OCI-LY7 (cell line): ENCODE data around the gene ATXN1. TPM values are rescaled to one million over a fixed set of nuclear protein-coding genes. Genes with fewer than 3 reads are reported as not detected.

Experiments
- BruUV-seq: library from RNA; stranded (reverse); fragments of 400-500 nt; replicated peaks from 2 replicates; lab custom pipeline; 2021; lab: Mats Ljungman, UMichigan
- CTCF ChIA-PET: fragments of 300-600 bp; sonication (Branson Sonifier 250); formaldehyde crosslinking; loops from one replicate; lab custom pipeline; 2022; ENCODE audit warnings: antibody characterized with exemption; ENCODE audit not compliant: unreplicated experiment; lab: Charles Lee
- POLR2A ChIA-PET: fragments of 300-600 bp; sonication (Branson Sonifier 250); formaldehyde crosslinking; loops from one replicate; lab custom pipeline; 2022; ENCODE audit warnings: antibody characterized with exemption; lab: Charles Lee
- DNase-seq: peaks from one replicate; pipeline ENCODE4 v3.0.0-alpha.2; 2015; ENCODE audit warnings: low spot score
- H2AFZ ChIP-seq: fragments of 200-600 bp; sonication (generic), shearing (Covaris generic); 2 replicates; pipeline ENCODE4 v1.6.1; 2014; ENCODE audit warnings: mild to moderate bottlenecking, antibody characterized with exemption, low read length, moderate library complexity
- H3K27ac ChIP-seq: fragments of 200-600 bp; sonication (generic); 2 replicates; pipeline ENCODE4 v1.5.1; 2014; ENCODE audit warnings: mixed run types, low read depth, mild to moderate bottlenecking, moderate library complexity, low read length, inconsistent platforms; ENCODE audit not compliant: poor library complexity, severe bottlenecking
- H3K36me3 ChIP-seq: fragments of 200-600 bp; sonication (generic); 2 replicates; pipeline ENCODE4 v1.6.1; 2014; ENCODE audit warnings: mild to moderate bottlenecking, antibody characterized with exemption, low read length, moderate library complexity, mixed read lengths; ENCODE audit not compliant: insufficient read depth
- H3K4me1 ChIP-seq: fragments of 200-600 bp; sonication (generic); 2 replicates; pipeline ENCODE4 v1.5.1; 2014; ENCODE audit warnings: mild to moderate bottlenecking, low read length; ENCODE audit not compliant: insufficient read depth, poor library complexity, severe bottlenecking
- H3K4me2 ChIP-seq: fragments of 200-600 bp; sonication (generic); 2 replicates; pipeline ENCODE4 v1.6.1; 2014; ENCODE audit warnings: mild to moderate bottlenecking, low read length
- H3K4me3 ChIP-seq: fragments of 200-600 bp; sonication (generic); 2 replicates; pipeline ENCODE4 v1.5.1; 2014; ENCODE audit warnings: mild to moderate bottlenecking, low read depth, low read length; ENCODE audit not compliant: poor library complexity, severe bottlenecking
- H3K79me2 ChIP-seq: fragments of 200-600 bp; sonication (generic); 2 replicates; pipeline ENCODE4 v1.6.1; 2016; ENCODE audit warnings: low read depth, mild to moderate bottlenecking, low read length, moderate library complexity, mixed read lengths; ENCODE audit not compliant: insufficient read depth
- H3K9me2 ChIP-seq: fragments of 200-600 bp; sonication (generic); 2 replicates; pipeline ENCODE4 v1.6.1; 2016; ENCODE audit warnings: mild to moderate bottlenecking, low read length, mixed read lengths; ENCODE audit not compliant: insufficient read depth
- H3K9me3 ChIP-seq: fragments of 200-600 bp; sonication (generic); 2 replicates; pipeline ENCODE4 v1.6.1; 2014; ENCODE audit warnings: mild to moderate bottlenecking, mixed run types, low read length, mixed read lengths
- H4K20me1 ChIP-seq: fragments of 200-600 bp; sonication (generic); 2 replicates; pipeline ENCODE4 v1.6.1; 2014; ENCODE audit warnings: mild to moderate bottlenecking, antibody characterized with exemption, low read length, moderate library complexity, mixed read lengths; ENCODE audit not compliant: insufficient read depth
- CTCF ChIP-seq: fragments of 200-600 bp; sonication (generic); conservative IDR thresholded peaks from 2 replicates; pipeline ENCODE4 v1.5.1; 2014; ENCODE audit warnings: mild to moderate bottlenecking, antibody characterized with exemption, low read length, moderate library complexity, mixed read lengths
- EZH2phosphoT487 ChIP-seq: fragments of 200-600 bp; sonication (generic); IDR thresholded peaks from 2 replicates; pipeline ENCODE4 v1.6.1; 2018; ENCODE audit warnings: low read depth, borderline replicate concordance, mild to moderate bottlenecking, mixed run types, antibody characterized with exemption, low read length, moderate library complexity, mixed read lengths
- intact Hi-C: fragments of 100-400 bp; cut with micrococcal nuclease; formaldehyde crosslinking; loops from one replicate; pipeline ENCODE4 v1.10.0; 2022; ENCODE audit not compliant: unreplicated experiment
- total RNA-seq, 2 experiments: library from RNA; depleted of rRNA in 1 of 2; stranded (reverse); fragments of >200 nt in 1 of 2; shearing (Covaris generic) in 1 of 2; gene quantifications; 2 replicates each; pipeline ENCODE4 v1.2.3, GENCODE V29; 2014 to 2022

The ATXN1 gene
- total RNA-seq, 2 experiments from 2014 or later = not detected

GRCh38 chr6:16400248-16400760, 361.0 kb downstream of the ATXN1 start:
- Histone ChIP-seq H3K4me1 (no peaks in the 10 kb centered on the region), H3K9me3 (no peaks in the 10 kb centered on the region), H3K36me3 (no peaks in the 10 kb centered on the region), H3K4me3 (no peak overlapping the region), H3K27ac (no peak overlapping the region), H2AFZ (no peak overlapping the region), H4K20me1 (no peaks in the 10 kb centered on the region), H3K9me2 (no peaks in the 10 kb centered on the region), H3K4me2 (no peak overlapping the region), H3K79me2 (no peaks in the 10 kb centered on the region)
- no TSS peak for BruUV-seq
- POLR2A ChIA-PET = interaction anchor here (0.6 to 1.0 kb wide), 2 partner anchors 13 to 321 kb away, joined by 3 read pairs; no protein-coding TSS in a partner anchor
- CTCF ChIA-PET = no interaction called here
- no peak for DNase-seq
- no peak for TF ChIP-seq EZH2phosphoT487
- no peak for TF ChIP-seq CTCF
- intact Hi-C loops = no loop called here

- POLR2A ChIA-PET = interaction anchor here (0.6 kb wide), 1 partner anchor 322 kb away, joined by 3 read pairs; no protein-coding TSS in a partner anchor
Measured at GRCh38 chr6:16399695-16400094, 361.6 kb downstream of the ATXN1 start.

More at GRCh38 chr6:16399695-16400094, 361.6 kb downstream of the ATXN1 start:
- no peak for TF ChIP-seq EZH2phosphoT487
- TF ChIP-seq CTCF = no peak
- Histone ChIP-seq H3K4me3 (no peak overlapping the region), H4K20me1 (no peaks in the 10 kb centered on the region), H3K4me2 (no peak overlapping the region), H2AFZ (no peak overlapping the region), H3K4me1 (no peaks in the 10 kb centered on the region), H3K9me3 (no peaks in the 10 kb centered on the region), H3K36me3 (no peaks in the 10 kb centered on the region), H3K27ac (no peak overlapping the region), H3K9me2 (no peaks in the 10 kb centered on the region), H3K79me2 (no peaks in the 10 kb centered on the region)
- BruUV-seq = no TSS peak
- CTCF ChIA-PET = no interaction called here
- DNase-seq = no peak
- intact Hi-C loops = no loop called here
